Esophagus squamous epithelium (tissue), 4 donors: Measurements from ENCODE around the gene PGRMC2.
"Not testable (repeated sequence)": the region's sequence is repeated elsewhere in the genome, so short reads cannot be mapped to it uniquely, and the experiment has no call there.

Source experiments
- POLR2A ChIP-seq, 4 donors: fragments of 450-650 bp; IDR thresholded peaks; one replicate each; pipeline ENCODE4 v1.6.1; 2017; ENCODE audit warnings: antibody characterized with exemption in 4 of 4, mild to moderate bottlenecking in 4 of 4, moderate library complexity in 3 of 4
- TF ChIP-seq, protein P1 (sequence below), 6 experiments: fragments of 450-650 bp in 4 of 6; fragments of 200-600 bp in 2 of 6; sonication (generic) in 2 of 6; IDR thresholded peaks; one replicate each; pipeline ENCODE4 v1.5.1; 2016 to 2019; ENCODE audit warnings: antibody characterized with exemption in 6 of 6, mild to moderate bottlenecking in 4 of 6, moderate library complexity in 4 of 6

DNA sequence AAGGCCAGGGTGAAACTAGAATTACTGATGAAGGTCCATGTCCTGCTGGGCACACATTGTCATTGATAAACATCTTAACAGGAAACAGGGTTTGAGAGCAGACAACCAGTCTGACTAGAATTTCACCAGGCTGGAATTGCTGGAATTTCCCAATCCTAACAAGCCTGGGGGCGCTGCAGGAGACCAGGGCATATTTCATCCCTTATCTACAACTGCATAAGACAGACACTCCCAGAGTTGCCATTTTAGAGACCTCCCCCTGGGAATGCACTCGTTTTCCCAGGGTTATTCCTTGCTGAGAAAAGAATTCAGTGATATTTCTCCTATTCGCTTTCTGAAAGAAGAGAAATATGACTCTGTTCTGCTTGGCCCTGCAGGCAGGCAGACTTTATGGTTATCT, 22.1 kb downstream of the PGRMC2 start:
- TF ChIP-seq, protein P1, sequence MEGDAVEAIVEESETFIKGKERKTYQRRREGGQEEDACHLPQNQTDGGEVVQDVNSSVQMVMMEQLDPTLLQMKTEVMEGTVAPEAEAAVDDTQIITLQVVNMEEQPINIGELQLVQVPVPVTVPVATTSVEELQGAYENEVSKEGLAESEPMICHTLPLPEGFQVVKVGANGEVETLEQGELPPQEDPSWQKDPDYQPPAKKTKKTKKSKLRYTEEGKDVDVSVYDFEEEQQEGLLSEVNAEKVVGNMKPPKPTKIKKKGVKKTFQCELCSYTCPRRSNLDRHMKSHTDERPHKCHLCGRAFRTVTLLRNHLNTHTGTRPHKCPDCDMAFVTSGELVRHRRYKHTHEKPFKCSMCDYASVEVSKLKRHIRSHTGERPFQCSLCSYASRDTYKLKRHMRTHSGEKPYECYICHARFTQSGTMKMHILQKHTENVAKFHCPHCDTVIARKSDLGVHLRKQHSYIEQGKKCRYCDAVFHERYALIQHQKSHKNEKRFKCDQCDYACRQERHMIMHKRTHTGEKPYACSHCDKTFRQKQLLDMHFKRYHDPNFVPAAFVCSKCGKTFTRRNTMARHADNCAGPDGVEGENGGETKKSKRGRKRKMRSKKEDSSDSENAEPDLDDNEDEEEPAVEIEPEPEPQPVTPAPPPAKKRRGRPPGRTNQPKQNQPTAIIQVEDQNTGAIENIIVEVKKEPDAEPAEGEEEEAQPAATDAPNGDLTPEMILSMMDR (IDR thresholded peaks at IDR 0.05), result not testable (repeated sequence)
- not testable (repeated sequence) for TF ChIP-seq POLR2A (IDR thresholded peaks at IDR 0.05)
